GM21367 (cell line): ENCODE measurements around the gene RCAN1.

ENCODE experiments used
- ATAC-seq: cut with Tn5 transposase; IDR thresholded peaks from one replicate; pipeline ENCODE4 v1.9.1; 2021; ENCODE audit not compliant: unreplicated experiment

RCAN1 gene

GRCh38 chr21:34545079-34545884 is 69.6 kb downstream of the RCAN1 start:
- peak; percentile 85 for ATAC-seq

GRCh38 chr21:34544032-34544496 is 70.8 kb downstream of the RCAN1 start:
- no peak for ATAC-seq

DNA sequence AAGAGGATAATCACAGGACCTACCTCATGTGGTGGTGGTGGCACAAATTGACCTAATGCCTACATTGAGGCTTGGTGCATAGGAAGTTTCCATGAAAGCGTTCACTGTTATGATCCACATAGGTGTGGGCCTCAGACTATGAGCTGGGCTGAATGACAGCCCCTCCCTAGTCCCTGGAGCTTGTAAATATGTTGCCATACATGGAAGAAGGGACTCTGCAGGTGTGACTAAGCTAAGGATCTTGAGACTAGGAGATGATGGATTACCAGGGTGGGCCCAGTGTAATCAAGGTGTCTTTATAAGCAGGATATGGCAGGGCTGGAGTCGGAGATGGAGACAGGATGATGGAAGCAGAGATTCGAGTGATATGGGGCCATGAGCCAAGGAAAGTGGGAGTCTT is 71.9 kb downstream of the RCAN1 start:
- ATAC-seq, result no peak

GRCh38 chr21:34540206-34540605 is 74.7 kb downstream of the RCAN1 start:
- ATAC-seq, result no peak

DNA sequence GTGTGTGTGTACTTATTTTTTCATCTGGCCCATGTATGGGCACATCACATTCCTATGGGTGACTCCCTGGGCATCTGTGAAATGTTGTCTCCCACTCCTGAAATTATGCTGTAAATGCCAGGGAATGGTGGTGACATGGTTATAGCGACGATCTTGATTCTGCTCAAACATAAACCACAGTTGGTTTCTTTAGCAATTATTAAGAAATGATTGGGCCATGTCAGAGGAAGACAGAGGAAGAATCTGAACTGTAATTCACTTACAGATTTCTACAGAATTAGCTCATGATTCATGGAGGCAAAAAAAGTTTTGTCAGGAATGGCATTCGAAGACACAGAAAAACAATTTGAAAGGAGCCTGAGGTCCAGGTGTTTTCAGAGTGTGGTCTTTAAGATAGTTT is 77.1 kb downstream of the RCAN1 start:
- ATAC-seq, result no peak

DNA sequence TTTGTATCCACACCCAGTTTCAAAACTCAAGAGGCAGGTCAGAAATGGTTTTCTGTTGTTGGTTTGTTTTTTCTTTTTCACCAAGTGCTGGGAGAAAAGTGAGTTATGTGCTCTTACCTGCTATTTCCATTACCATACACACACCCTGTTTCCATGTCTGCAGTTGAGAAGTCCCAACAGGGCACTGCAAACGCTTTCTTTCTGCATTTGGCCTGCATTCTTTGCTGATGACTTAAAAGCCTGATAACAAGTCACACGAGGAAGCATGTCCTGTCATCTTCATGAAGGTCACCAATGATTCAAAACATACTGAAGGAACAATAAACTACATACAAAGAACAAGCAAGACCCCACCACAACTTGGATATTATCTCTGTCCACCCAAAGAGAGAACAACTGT is 78.1 kb downstream of the RCAN1 start:
- ATAC-seq, result no peak

- no peak for ATAC-seq
Measured at GRCh38 chr21:34536311-34536710, 78.6 kb downstream of the RCAN1 start.

- ATAC-seq, result no peak
Measured at GRCh38 chr21:34535886-34536285, 79.0 kb downstream of the RCAN1 start.

DNA sequence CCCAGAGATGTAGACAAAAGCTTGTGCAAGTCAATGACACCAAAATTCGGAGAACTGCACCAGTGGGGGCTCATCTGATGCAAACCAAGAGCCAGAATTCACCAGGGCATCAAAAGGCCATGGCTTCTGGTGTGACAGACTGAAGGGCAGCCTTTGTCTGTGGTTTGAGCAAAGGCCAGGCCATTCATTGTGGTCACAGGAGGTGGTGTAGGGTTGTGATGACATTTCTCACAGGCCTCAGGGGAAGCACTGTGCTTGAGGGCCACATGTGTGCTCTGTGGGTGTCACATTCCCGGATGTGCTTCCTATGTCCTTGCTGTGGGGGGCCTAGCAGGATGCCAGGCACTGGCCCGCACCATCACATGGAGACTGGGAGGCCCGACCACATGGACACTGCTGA is 80.4 kb downstream of the RCAN1 start:
- ATAC-seq, result no peak

GRCh38 chr21:34533938-34534337 is 81.0 kb downstream of the RCAN1 start:
- ATAC-seq, result no peak

- ATAC-seq, result no peak
Measured at GRCh38 chr21:34531399-34531798, 83.5 kb downstream of the RCAN1 start.

- no peak for ATAC-seq
Measured at GRCh38 chr21:34530261-34530660, 84.7 kb downstream of the RCAN1 start.

- no peak for ATAC-seq
Measured at GRCh38 chr21:34528131-34528561, 86.8 kb downstream of the RCAN1 start.

DNA sequence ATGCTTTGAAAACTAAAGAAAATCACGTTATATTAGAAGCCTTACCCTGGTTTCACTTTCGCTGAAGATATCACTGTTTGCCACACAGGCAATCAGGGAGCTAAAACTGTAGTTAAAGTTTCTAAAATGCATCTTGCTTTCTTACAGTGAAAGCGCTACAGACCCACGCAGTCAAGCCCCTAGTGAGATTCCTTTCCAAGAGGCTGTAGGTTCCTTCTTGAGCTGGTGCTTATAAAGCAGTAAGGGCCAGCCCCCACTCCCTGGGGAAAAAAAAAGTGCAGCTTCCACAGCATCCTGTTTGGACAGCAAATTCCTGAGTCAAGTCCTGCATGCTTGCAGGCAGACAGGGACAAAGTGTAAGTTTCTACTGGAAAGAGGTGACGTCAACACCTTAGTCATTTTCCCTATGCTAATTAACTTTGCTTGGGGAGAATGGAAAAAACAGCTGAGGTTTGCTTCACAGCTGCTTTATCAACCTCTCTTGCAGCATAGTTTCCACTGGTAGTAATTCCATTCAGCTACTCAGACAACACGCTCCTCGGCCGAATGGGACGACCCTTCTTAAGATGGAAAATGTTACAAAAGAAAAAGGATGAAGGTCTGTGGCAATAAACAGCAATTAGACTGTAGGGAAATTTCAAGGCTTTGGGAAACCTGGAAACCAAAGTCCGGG is 88.2 kb downstream of the RCAN1 start:
- no peak for ATAC-seq

DNA sequence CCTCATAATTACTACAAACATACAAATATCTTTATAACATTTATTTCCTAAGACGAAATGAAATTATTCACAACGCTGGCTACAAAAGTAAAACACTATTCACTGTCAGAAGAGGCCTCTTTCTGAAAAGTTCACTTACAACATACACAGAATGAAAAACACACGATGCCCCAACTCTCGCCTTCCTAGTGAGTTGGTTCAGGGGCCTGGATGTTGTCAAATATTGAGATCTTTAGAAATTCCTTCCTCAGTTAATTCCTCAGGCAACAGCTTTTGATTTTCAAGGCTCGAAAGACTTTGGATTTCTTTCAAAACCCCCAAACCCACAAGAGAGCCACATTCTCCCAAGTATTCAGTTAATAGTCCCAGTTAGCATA is 88.7 kb downstream of the RCAN1 start:
- no peak for ATAC-seq

DNA sequence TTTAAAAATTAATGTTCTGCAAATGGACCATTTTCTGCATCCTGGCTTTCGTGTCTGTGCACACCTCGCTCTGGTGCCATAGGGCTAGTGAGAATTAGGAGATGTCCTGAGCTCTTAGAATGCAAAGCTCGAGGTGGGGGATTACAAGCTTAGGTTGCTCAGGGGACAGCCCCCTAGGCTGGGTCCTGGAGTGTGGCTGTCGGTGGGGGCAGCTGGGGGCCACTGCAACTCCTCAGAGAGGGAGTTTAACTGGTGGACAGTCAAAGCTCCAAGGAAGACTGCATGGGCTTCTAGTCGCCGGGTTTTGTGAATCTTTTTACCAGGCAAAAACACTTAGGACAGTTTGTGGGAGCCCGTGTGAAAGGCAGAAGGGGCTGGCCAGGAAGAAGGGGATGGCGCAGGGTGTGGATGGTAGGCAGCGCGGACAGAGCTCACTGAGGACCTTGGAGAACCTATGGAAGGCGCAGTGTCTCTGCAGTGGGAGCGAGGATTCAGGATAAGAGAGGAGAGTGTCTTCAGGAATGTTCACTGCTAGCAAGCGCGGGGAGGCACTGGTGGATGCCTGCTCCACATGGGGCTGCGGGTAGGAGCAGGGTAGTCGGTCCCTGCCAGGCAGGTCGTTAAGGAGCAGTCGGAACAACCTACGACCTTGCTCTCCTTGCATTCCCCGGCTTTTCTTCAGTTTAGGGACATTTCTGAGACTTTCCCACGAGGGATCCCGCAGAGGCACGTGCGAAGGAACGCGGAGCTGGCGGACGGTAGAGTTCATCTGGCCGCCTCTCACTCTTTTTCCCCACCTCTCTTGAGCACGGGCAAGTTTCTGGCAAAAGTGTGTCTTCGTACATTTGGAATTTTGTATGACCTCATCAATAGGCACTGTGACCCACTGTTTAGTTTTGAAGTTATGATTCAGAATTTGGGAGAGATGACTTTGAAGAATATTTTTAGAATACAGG is 90.0 kb downstream of the RCAN1 start:
- no peak for ATAC-seq

DNA sequence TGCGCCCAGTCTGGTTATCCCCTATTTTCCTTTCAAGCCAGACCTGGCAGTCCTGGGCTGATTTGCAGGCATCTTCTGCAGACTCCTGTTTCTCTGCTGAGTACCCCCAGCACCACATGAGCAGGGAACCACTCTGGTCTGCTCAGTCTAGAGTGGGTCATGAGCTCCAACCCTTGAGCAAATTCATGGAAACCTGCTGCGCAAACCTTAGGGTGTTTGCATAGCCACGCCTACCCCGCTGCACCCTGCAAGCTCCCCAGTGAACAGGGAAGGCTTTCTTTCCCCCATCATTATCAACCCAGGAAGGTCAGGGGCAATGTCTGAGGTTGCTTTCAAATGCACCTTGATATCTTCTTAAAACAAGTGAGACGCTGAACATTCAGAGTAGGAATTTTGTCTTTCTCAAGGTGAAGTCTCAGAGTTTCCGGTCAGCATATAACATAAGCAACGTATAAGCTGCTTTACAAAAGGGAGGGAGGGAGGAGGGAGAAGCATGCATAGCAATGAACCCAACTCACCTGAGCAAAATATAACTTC is 91.8 kb downstream of the RCAN1 start:
- no peak for ATAC-seq

DNA sequence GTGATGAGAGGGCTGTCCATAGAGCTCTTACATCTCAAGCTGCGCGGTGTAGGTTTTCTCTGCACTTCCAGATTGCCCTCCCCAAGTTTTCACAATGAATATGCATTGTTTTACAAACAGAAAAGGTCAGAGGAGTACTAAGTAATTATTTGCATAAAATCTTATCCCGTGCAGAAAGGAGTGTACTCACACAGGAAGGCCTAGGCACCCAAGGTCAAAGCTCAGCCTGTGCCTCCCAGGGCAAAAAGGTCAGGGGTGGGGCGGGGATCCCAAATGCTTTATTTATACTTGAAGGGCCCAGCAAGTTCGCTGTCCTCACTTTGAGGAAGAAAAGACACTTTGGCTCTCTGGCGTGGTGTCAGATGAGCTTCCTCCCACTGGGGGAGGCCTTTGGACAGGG is 92.6 kb downstream of the RCAN1 start:
- no peak for ATAC-seq

GRCh38 chr21:34521561-34521960 is 93.4 kb downstream of the RCAN1 start:
- ATAC-seq, result no peak

DNA sequence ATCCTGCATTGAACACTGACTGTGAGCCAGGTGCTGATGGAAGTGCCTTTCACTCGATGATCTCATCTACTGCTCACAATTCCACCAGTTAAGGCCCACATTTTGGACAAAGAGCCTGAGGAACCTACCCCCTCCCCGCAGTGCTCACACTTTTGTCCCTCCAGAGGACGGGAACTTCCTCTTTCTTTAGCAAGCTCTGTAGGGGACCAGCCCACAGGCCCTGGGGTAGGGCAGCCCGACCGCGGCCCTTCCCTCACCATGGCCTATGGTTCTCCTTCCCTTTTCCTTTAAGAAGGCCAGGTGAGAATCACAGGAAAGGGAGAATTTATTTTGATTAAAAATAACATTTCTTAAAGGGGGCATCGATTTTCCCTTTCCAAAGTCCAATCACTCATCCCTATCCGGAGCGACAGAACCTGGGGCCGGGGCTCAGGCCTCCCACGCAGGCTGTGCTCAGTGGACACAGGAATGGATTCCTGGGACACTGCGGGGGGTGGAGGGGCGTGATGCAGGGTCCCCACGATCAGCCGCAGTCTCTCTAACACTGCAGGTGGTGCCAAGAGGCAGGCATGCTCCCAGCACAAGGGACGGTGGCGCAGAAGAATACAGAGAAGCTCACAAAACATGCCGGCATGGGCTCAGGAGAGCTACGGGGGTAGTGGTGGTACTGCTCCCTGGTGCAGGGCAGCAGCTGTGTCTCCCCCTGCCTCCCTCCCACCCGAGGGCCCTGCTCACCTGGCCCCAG is 94.0 kb downstream of the RCAN1 start:
- ATAC-seq, result no peak
